ENCODE results near the gene POLR1H.

The POLR1H gene

GRCh38 chr6:30062471-30063178 lies 1.6 kb downstream of the POLR1H start:
- DNase-seq: no peak

- DNase-seq: no peak
These were observed 2.2 kb downstream of the POLR1H start for GRCh38 chr6:30063315-30063714.

- DNase-seq: peak in 1 of 2 experiments; percentile 12
These were observed 5.0 kb downstream of the POLR1H start for GRCh38 chr6:30066082-30066481.

- peak; percentile 98 to 99 for DNase-seq
These were observed 5.8 kb downstream of the POLR1H start, which contains the start of gene PPP1R11 for GRCh38 chr6:30066577-30067459. Gene PPP1R11 (plus strand): TSS chr6:30067198. CDS start chr6:30067411, 213 bp downstream.

GRCh38 chr6:30067460-30068139 lies 6.5 kb downstream of the POLR1H start:
- no peak for DNase-seq

- no peak for DNase-seq
These were observed 10.2 kb downstream of the POLR1H start for GRCh38 chr6:30071081-30071818.

- DNase-seq: no peak
These were observed 10.8 kb downstream of the POLR1H start for GRCh38 chr6:30071858-30072257.

- no peak for DNase-seq
These were observed 12.6 kb downstream of the POLR1H start for GRCh38 chr6:30073489-30074235.

GRCh38 chr6:30074331-30075093 lies 13.4 kb downstream of the POLR1H start:
- DNase-seq: no peak

GRCh38 chr6:30075094-30075789 lies 14.2 kb downstream of the POLR1H start, which contains the start of gene RNF39:
Gene RNF39 (minus strand): TSS chr6:30075769. CDS start chr6:30075585, 184 bp downstream.
- no peak for DNase-seq

- peak in 1 of 2 experiments; percentile 21 for DNase-seq
These were observed 15.0 kb downstream of the POLR1H start for GRCh38 chr6:30075790-30076732.

GRCh38 chr6:30077218-30077617 lies 16.2 kb downstream of the POLR1H start:
- no peak for DNase-seq

- DNase-seq: no peak
These were observed 26.8 kb downstream of the POLR1H start for GRCh38 chr6:30087876-30088275.

GRCh38 chr6:30091577-30092381 lies 30.7 kb downstream of the POLR1H start:
- no peak for DNase-seq

GRCh38 chr6:30092852-30093543 lies 31.9 kb downstream of the POLR1H start:
- no peak for DNase-seq

- DNase-seq: no peak
These were observed 33.0 kb downstream of the POLR1H start for GRCh38 chr6:30093951-30094661.

- DNase-seq: no peak
These were observed 35.8 kb downstream of the POLR1H start for GRCh38 chr6:30096829-30097228.

Measured in NCI-H2081 (cell line).